Body of pancreas (tissue), 4 donors: ENCODE data around the gene TRIM22.

ENCODE experiments used
- CTCF ChIP-seq, 7 experiments: fragments of 450-650 bp in 4 of 7; fragments of 200-600 bp in 3 of 7; sonication (generic) in 3 of 7; IDR thresholded peaks; one replicate each; pipeline ENCODE4 v1.5.1; 2016 to 2019; ENCODE audit warnings: antibody characterized with exemption in 7 of 7
- POLR2A ChIP-seq, 3 donors: fragments of 450-650 bp; IDR thresholded peaks; one replicate each; pipeline ENCODE4 v1.6.1; 2016; ENCODE audit warnings: antibody characterized with exemption in 3 of 3, mild to moderate bottlenecking in 2 of 3

GRCh38 chr11:5749836-5750235 is 60.2 kb downstream of the TRIM22 start:
- TF ChIP-seq CTCF (IDR thresholded peaks at IDR 0.05) (no peak), POLR2A (IDR thresholded peaks at IDR 0.05) (no peak)
